ENCODE data around the gene SLC7A8.

GRCh38 chr14:23091294-23092225 lies 91.9 kb downstream of the SLC7A8 start:
- TF ChIP-seq POLR2A (IDR thresholded peaks at IDR 0.05; ENCODE audit: low read depth, low read length) (no peak), POLR2AphosphoS5 (IDR thresholded peaks at IDR 0.05; ENCODE audit: low read depth, low read length) (no peak), PAX5 (IDR thresholded peaks at IDR 0.05; ENCODE audit: insufficient read depth, low read length, severe bottlenecking) (no peak), TAF1 (IDR thresholded peaks at IDR 0.05; ENCODE audit: low read depth, low read length) (no peak)
